AG20443 (cell line): ENCODE measurements around the gene CHIC2.

ENCODE experiments used
- DNase-seq: peaks from one replicate; pipeline ENCODE4 v3.0.0; 2012; ENCODE audit warnings: low spot score, mixed read lengths

Gene CHIC2

GRCh38 chr4:54006755-54007154 lies 57.6 kb downstream of the CHIC2 start:
- no peak for DNase-seq

- peak; percentile 28 for DNase-seq
Measured at GRCh38 chr4:54005475-54005874, 58.9 kb downstream of the CHIC2 start.

- no peak for DNase-seq
Measured at GRCh38 chr4:54004463-54004862, 59.9 kb downstream of the CHIC2 start.

- DNase-seq: no peak
Measured at GRCh38 chr4:54001668-54002365, 62.6 kb downstream of the CHIC2 start.

GRCh38 chr4:53997898-53998297 lies 66.5 kb downstream of the CHIC2 start:
- no peak for DNase-seq

GRCh38 chr4:53994382-53995102 lies 69.9 kb downstream of the CHIC2 start:
- DNase-seq: no peak

GRCh38 chr4:53992785-53993184 lies 71.6 kb downstream of the CHIC2 start:
- no peak for DNase-seq

GRCh38 chr4:53991821-53992220 lies 72.6 kb downstream of the CHIC2 start:
- no peak for DNase-seq

GRCh38 chr4:53990641-53991040 lies 73.8 kb downstream of the CHIC2 start:
- DNase-seq: no peak

GRCh38 chr4:53987761-53988171 lies 76.6 kb downstream of the CHIC2 start:
- peak; percentile 59 for DNase-seq

GRCh38 chr4:53986062-53986461 lies 78.3 kb downstream of the CHIC2 start:
- no peak for DNase-seq

- peak; percentile 24 for DNase-seq
Measured at GRCh38 chr4:53981567-53981966, 82.8 kb downstream of the CHIC2 start.

GRCh38 chr4:53981066-53981465 lies 83.3 kb downstream of the CHIC2 start:
- DNase-seq: no peak

- DNase-seq: no peak
Measured at GRCh38 chr4:53974561-53974960, 89.8 kb downstream of the CHIC2 start.

GRCh38 chr4:53967986-53968385 lies 96.4 kb downstream of the CHIC2 start:
- peak; percentile 30 for DNase-seq

GRCh38 chr4:53963781-53964180 lies 100.6 kb downstream of the CHIC2 start:
- DNase-seq: no peak

- DNase-seq: no peak
Measured at GRCh38 chr4:53963336-53963735, 101.1 kb downstream of the CHIC2 start.

GRCh38 chr4:53962516-53963225 lies 101.7 kb downstream of the CHIC2 start:
- DNase-seq: peak; percentile 78

- no peak for DNase-seq
Measured at GRCh38 chr4:53961351-53961750, 103.1 kb downstream of the CHIC2 start.

- no peak for DNase-seq
Measured at GRCh38 chr4:53960843-53961242, 103.6 kb downstream of the CHIC2 start.
